DOHH2 (cell line): Measurements from ENCODE around the gene SPAG16.
"Not testable (repeated sequence)": the region's sequence is repeated elsewhere in the genome, so short reads cannot be mapped to it uniquely, and the experiment has no call there.

Experiments
- H3F3A ChIP-seq: fragments of 200-600 bp; sonication (generic), shearing (Covaris generic); 2 replicates; pipeline ENCODE4 v1.6.0; 2016; ENCODE audit warnings: antibody characterized with exemption, mild to moderate bottlenecking; ENCODE audit not compliant: control insufficient read depth, insufficient read depth
- H3K27ac ChIP-seq: fragments of 200-600 bp; sonication (generic); 2 replicates; pipeline ENCODE4 v1.5.1; 2014; ENCODE audit warnings: low read depth, mild to moderate bottlenecking, low read length, moderate library complexity
- H3K27me3 ChIP-seq: fragments of 200-600 bp; sonication (generic); 2 replicates; pipeline ENCODE4 v1.6.1; 2014; ENCODE audit warnings: mild to moderate bottlenecking, low read length, mixed read lengths; ENCODE audit not compliant: control insufficient read depth
- H3K36me3 ChIP-seq: fragments of 200-600 bp; sonication (generic); 2 replicates; pipeline ENCODE4 v1.6.1; 2014; ENCODE audit warnings: mild to moderate bottlenecking, low read length, moderate library complexity, mixed read lengths; ENCODE audit not compliant: control insufficient read depth
- H3K4me1 ChIP-seq: fragments of 200-600 bp; sonication (generic); 2 replicates; pipeline ENCODE4 v1.6.1; 2014; ENCODE audit warnings: mild to moderate bottlenecking, low read length, mixed read lengths; ENCODE audit not compliant: control insufficient read depth
- H3K4me2 ChIP-seq: fragments of 200-600 bp; sonication (generic); 2 replicates; pipeline ENCODE4 v1.6.0; 2014; ENCODE audit warnings: mild to moderate bottlenecking, low read length, moderate library complexity
- H3K4me3 ChIP-seq: fragments of 200-600 bp; sonication (generic); 2 replicates; pipeline ENCODE4 v1.5.1; 2014; ENCODE audit warnings: mild to moderate bottlenecking, low read length, mixed read lengths
- H3K79me2 ChIP-seq: fragments of 200-600 bp; sonication (generic); 2 replicates; pipeline ENCODE4 v1.6.1; 2014; ENCODE audit warnings: mild to moderate bottlenecking, low read length, mixed read lengths; ENCODE audit not compliant: control insufficient read depth
- H3K9me2 ChIP-seq: fragments of 200-600 bp; sonication (generic); replicated peaks from 2 replicates; pipeline ENCODE4 v1.6.1; 2014; ENCODE audit warnings: mild to moderate bottlenecking, low read length, mixed read lengths; ENCODE audit not compliant: control insufficient read depth
- H3K9me3 ChIP-seq: fragments of 200-600 bp; sonication (generic); 2 replicates; pipeline ENCODE4 v1.6.1; 2014; ENCODE audit warnings: antibody characterized with exemption, low read length, mixed read lengths; ENCODE audit not compliant: control insufficient read depth, insufficient read depth
- H4K20me1 ChIP-seq: fragments of 200-600 bp; sonication (generic); 2 replicates; pipeline ENCODE4 v1.6.0; 2014; ENCODE audit warnings: low read depth, mild to moderate bottlenecking, antibody characterized with exemption, low read length, moderate library complexity; ENCODE audit not compliant: control insufficient read depth, insufficient read depth
- CTCF ChIP-seq: fragments of 200-600 bp; sonication (generic); IDR thresholded peaks from one replicate; pipeline ENCODE4 v1.5.1; 2014; ENCODE audit warnings: antibody characterized with exemption, mild to moderate bottlenecking, low read depth, low read length; ENCODE audit not compliant: poor library complexity, severe bottlenecking
- EZH2phosphoT487 ChIP-seq: fragments of 200-600 bp; sonication (generic); IDR thresholded peaks from 2 replicates; pipeline ENCODE4 v1.6.1; 2017; ENCODE audit warnings: borderline replicate concordance, mild to moderate bottlenecking, antibody characterized with exemption, low read length, moderate library complexity, mixed read lengths

Gene SPAG16

GRCh38 chr2:213336253-213336770 lies 52.0 kb downstream of the SPAG16 start:
- TF ChIP-seq CTCF (no peak), EZH2phosphoT487 (no peak)
- Histone ChIP-seq H3K27ac (no peak overlapping the region), H3K9me3 (no peaks in the 10 kb centered on the region), H3K4me2 (no peak overlapping the region), H3K9me2 (no peaks in the 10 kb centered on the region), H3K27me3 (no peaks in the 10 kb centered on the region), H4K20me1 (no peaks in the 10 kb centered on the region), H3K4me3 (no peak overlapping the region), H3K36me3 (no peaks in the 10 kb centered on the region), H3F3A (no peaks in the 10 kb centered on the region), H3K79me2 (no peaks in the 10 kb centered on the region), H3K4me1 (no peaks in the 10 kb centered on the region)

GRCh38 chr2:213353419-213353818 lies 69.2 kb downstream of the SPAG16 start:
- TF ChIP-seq CTCF = no peak
- no peak for TF ChIP-seq EZH2phosphoT487

GRCh38 chr2:213376644-213377043 lies 92.4 kb downstream of the SPAG16 start:
- Histone ChIP-seq H3K4me3 (no peak overlapping the region), H4K20me1 (no peaks in the 10 kb centered on the region), H3K4me1 (no peaks in the 10 kb centered on the region), H3K27me3 (0 out of 2 replicates have a peak, but pooled peaks cover 2% of the 10 kb centered on the region), H3K9me3 (no peaks in the 10 kb centered on the region), H3F3A (no peaks in the 10 kb centered on the region), H3K36me3 (no peaks in the 10 kb centered on the region), H3K9me2 (no peaks in the 10 kb centered on the region), H3K27ac (no peak overlapping the region), H3K4me2 (no peak overlapping the region), H3K79me2 (no peaks in the 10 kb centered on the region)
- TF ChIP-seq EZH2phosphoT487 (no peak), CTCF (no peak)

More at GRCh38 chr2:213353419-213353818, 69.2 kb downstream of the SPAG16 start:
- H3K4me3 ChIP-seq = no peak overlapping the region
- no peaks in the 10 kb centered on the region for H3K9me2 ChIP-seq
- no peaks in the 10 kb centered on the region for H3K36me3 ChIP-seq
- no peaks in the 10 kb centered on the region for H3K79me2 ChIP-seq
- H3K4me2 ChIP-seq = no peak overlapping the region
- H3K27me3 ChIP-seq = no peaks in the 10 kb centered on the region
- no peaks in the 10 kb centered on the region for H4K20me1 ChIP-seq
- no peak overlapping the region for H3K27ac ChIP-seq
- H3K9me3 ChIP-seq = no peaks in the 10 kb centered on the region
- no peaks in the 10 kb centered on the region for H3K4me1 ChIP-seq
- H3F3A ChIP-seq = no peaks in the 10 kb centered on the region

- H3K9me3 ChIP-seq, H3K27me3 ChIP-seq, H4K20me1 ChIP-seq, H3F3A ChIP-seq, H3K4me2 ChIP-seq, H3K9me2 ChIP-seq, H3K27ac ChIP-seq, H3K4me1 ChIP-seq, H3K79me2 ChIP-seq, H3K36me3 ChIP-seq, H3K4me3 ChIP-seq: not testable (repeated sequence)
Observed at GRCh38 chr2:213407027-213407426, 122.8 kb downstream of the SPAG16 start.

GRCh38 chr2:213408426-213409070 lies 124.3 kb downstream of the SPAG16 start:
- not testable (repeated sequence) for H4K20me1 ChIP-seq, H3K27me3 ChIP-seq, H3K79me2 ChIP-seq, H3K9me2 ChIP-seq, H3K4me1 ChIP-seq, H3F3A ChIP-seq, H3K27ac ChIP-seq, H3K36me3 ChIP-seq, H3K9me3 ChIP-seq, H3K4me2 ChIP-seq, H3K4me3 ChIP-seq

GRCh38 chr2:213410687-213411086 lies 126.4 kb downstream of the SPAG16 start:
- not testable (repeated sequence) for H3K36me3 ChIP-seq, H3K4me1 ChIP-seq

More at GRCh38 chr2:213410687-213411086, 126.4 kb downstream of the SPAG16 start:
- not testable (repeated sequence) for H3K79me2 ChIP-seq, H4K20me1 ChIP-seq, H3K27ac ChIP-seq, H3K9me2 ChIP-seq, H3K4me2 ChIP-seq, H3K4me3 ChIP-seq, H3K27me3 ChIP-seq, H3F3A ChIP-seq, H3K9me3 ChIP-seq
